Thyroid gland (tissue), 4 donors: ENCODE data around the gene ESRRA. TPM values are rescaled to one million over a fixed set of nuclear protein-coding genes. Genes with fewer than 3 reads are reported as not detected.

Experiments used
- DNase-seq, 2 donors: peaks; one replicate each; pipeline ENCODE4 v3.0.0-alpha.2; 2019
- H3K27ac ChIP-seq, 3 donors: fragments of 200-600 bp; sonication (generic); 1 replicate in 2 of 3; 2 replicates in 1 of 3; pipeline ENCODE4 v1.5.1; 2016 to 2019; ENCODE audit warnings: mild to moderate bottlenecking in 1 of 3, moderate library complexity in 1 of 3
- H3K27me3 ChIP-seq: fragments of 200-600 bp; sonication (generic); one replicate; pipeline ENCODE4 v1.5.1; 2019
- H3K36me3 ChIP-seq, 2 donors: fragments of 200-600 bp; sonication (generic); one replicate each; pipeline ENCODE4 v1.5.1; 2016 to 2019
- H3K4me1 ChIP-seq, 2 donors: fragments of 200-600 bp; sonication (generic); one replicate each; pipeline ENCODE4 v1.5.1; 2017 to 2019
- H3K4me3 ChIP-seq, 3 donors: fragments of 200-600 bp; sonication (generic); replicated peaks in 1 of 3; 1 replicate in 2 of 3; 2 replicates in 1 of 3; pipeline ENCODE4 v1.5.1; 2016; ENCODE audit warnings: mild to moderate bottlenecking in 1 of 3
- H3K9me3 ChIP-seq: fragments of 200-600 bp; sonication (generic); one replicate; pipeline ENCODE4 v1.5.1; 2017
- POLR2A ChIP-seq, 2 donors: fragments of 450-650 bp; IDR thresholded peaks; one replicate each; pipeline ENCODE4 v1.6.1; 2017; ENCODE audit warnings: antibody characterized with exemption in 2 of 2, mild to moderate bottlenecking in 2 of 2, moderate library complexity in 1 of 2
- WGBS, 2 donors: methylation state at CpG; one replicate each; pipeline ENCODE4 v1.1.5; 2017; 5-methylcytosine and 5-hydroxymethylcytosine counted together
- intact Hi-C: fragments of 100-400 bp; cut with DNase I; formaldehyde crosslinking; loops from one replicate; pipeline ENCODE4 v1.15.1; 2023
- microRNA-seq: library from miRNA; unstranded; fragments of <30 nt; microRNA quantifications from one replicate; pipeline ENCODE4, GENCODE V29; 2016
- small RNA-seq: library from RNA; depleted of rRNA; stranded (forward); fragments of <200 nt; gene quantifications from one replicate; pipeline ENCODE3, GENCODE V24; 2016
- total RNA-seq, 4 donors: library from RNA; depleted of rRNA; stranded (reverse); fragments of >200 nt; gene quantifications; one replicate each; pipeline ENCODE4 v1.2.3, GENCODE V29; 2016
- TF ChIP-seq, protein P1 (sequence below), 6 experiments: fragments of 200-600 bp in 3 of 6; fragments of 450-650 bp in 3 of 6; sonication (generic) in 3 of 6; IDR thresholded peaks; one replicate each; pipeline ENCODE4 v1.5.1; 2016 to 2019; ENCODE audit warnings: antibody characterized with exemption in 6 of 6, mild to moderate bottlenecking in 2 of 6, inconsistent platforms in 1 of 6, moderate library complexity in 1 of 6

Gene ESRRA
- total RNA-seq, 4 donors from 2014 or later, result 42.8 to 71.6 (median 58.3) TPM

DNA sequence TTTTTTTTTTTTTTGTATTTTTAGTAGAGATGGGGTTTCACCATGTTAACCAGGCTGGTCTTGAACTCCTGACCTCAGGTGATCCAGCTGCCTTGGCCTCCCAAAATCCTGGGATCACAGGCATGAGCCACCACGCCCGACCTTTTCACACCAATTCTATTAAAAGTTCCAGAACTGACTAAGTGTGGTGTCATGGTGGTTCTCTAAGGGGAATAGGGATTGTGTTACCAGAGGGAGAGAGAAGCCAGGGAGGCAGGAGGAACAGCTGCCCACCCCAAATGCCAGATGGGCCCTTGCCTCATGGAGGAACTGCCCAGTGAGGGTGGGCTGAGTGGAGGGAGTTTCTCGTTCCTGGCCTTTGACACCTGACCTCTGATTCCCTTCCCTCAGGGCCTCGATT is 59.6 kb downstream of the ESRRA start:
- Histone ChIP-seq H3K27me3 (no peaks in the 10 kb centered on the region), H3K4me3 (no peak overlapping the region), H3K27ac (no peak overlapping the region), H3K4me1 (peaks cover 3 to 5% of the 10 kb centered on the region in 2 donors), H3K9me3 (no peaks in the 10 kb centered on the region), H3K36me3 (peaks cover 39 to 70% of the 10 kb centered on the region in 2 donors)
- DNase-seq, result no peak
- intact Hi-C loops, result no loop called here
- TF ChIP-seq, protein P1, sequence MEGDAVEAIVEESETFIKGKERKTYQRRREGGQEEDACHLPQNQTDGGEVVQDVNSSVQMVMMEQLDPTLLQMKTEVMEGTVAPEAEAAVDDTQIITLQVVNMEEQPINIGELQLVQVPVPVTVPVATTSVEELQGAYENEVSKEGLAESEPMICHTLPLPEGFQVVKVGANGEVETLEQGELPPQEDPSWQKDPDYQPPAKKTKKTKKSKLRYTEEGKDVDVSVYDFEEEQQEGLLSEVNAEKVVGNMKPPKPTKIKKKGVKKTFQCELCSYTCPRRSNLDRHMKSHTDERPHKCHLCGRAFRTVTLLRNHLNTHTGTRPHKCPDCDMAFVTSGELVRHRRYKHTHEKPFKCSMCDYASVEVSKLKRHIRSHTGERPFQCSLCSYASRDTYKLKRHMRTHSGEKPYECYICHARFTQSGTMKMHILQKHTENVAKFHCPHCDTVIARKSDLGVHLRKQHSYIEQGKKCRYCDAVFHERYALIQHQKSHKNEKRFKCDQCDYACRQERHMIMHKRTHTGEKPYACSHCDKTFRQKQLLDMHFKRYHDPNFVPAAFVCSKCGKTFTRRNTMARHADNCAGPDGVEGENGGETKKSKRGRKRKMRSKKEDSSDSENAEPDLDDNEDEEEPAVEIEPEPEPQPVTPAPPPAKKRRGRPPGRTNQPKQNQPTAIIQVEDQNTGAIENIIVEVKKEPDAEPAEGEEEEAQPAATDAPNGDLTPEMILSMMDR (IDR thresholded peaks at IDR 0.05), result no peak
- no peak for TF ChIP-seq POLR2A (IDR thresholded peaks at IDR 0.05)
- WGBS, 2 donors, result 91 to 93% methylated on average over 4 of the region's 4 CpGs

Small RNAs within 50 kb of the gene (microRNA-seq; reads per million reads assigned to microRNA genes)
- not detected for gene MIR7155

Small RNAs within 50 kb of the gene (small RNA-seq; reads per million reads assigned to genes)
- gene MIR7155 (not detected), gene RF00019 (not detected)

Other genes starting within 250 kb of the ESRRA start
- gene MACROD1, start 139.4 kb upstream of the ESRRA start, total RNA-seq, result 10 to 100 TPM; 62.5 to 89.5 (median 70.0) TPM
- 100 to 1,000 TPM in 2 of 4 donors, 10 to 100 TPM in 2; 80.8 to 116 (median 106) TPM for gene STIP1, start 119.4 kb upstream of the ESRRA start, total RNA-seq
- 10 to 100 TPM in 2 of 4 donors, 1 to 10 TPM in 2; 7.6 to 13.9 (median 10.8) TPM for gene FERMT3, start 98.8 kb upstream of the ESRRA start, total RNA-seq
- gene TRPT1, start 79.3 kb upstream of the ESRRA start, total RNA-seq, result 10 to 100 TPM; 50.5 to 90.8 (median 65.9) TPM
- 100 to 1,000 TPM in 2 of 4 donors, 10 to 100 TPM in 2; 65.6 to 109 (median 94.4) TPM for gene NUDT22, start 79.2 kb upstream of the ESRRA start, total RNA-seq
- 10 to 100 TPM; 10.9 to 48.6 (median 21.9) TPM for gene DNAJC4, start 75.0 kb upstream of the ESRRA start, total RNA-seq
- 100 to 1,000 TPM in 1 of 4 donors, 10 to 100 TPM in 3; 52.9 to 101 (median 75.7) TPM for gene VEGFB, start 70.9 kb upstream of the ESRRA start, total RNA-seq
- gene FKBP2, start 64.4 kb upstream of the ESRRA start, total RNA-seq, result 100 to 1,000 TPM; 107 to 271 (median 196) TPM
- gene PPP1R14B, start 58.6 kb upstream of the ESRRA start, total RNA-seq, result 100 to 1,000 TPM in 1 of 4 donors, 10 to 100 TPM in 3; 34.2 to 103 (median 83.8) TPM
- gene PLCB3, start 54.0 kb upstream of the ESRRA start, total RNA-seq, result 10 to 100 TPM; 18.8 to 39.2 (median 23.5) TPM
- 100 to 1,000 TPM in 3 of 4 donors, 10 to 100 TPM in 1; 79.0 to 239 (median 148) TPM for gene BAD, start 20.9 kb upstream of the ESRRA start, total RNA-seq
- 10 to 100 TPM; 14.9 to 46.9 (median 33.8) TPM for gene GPR137, start 19.7 kb upstream of the ESRRA start, total RNA-seq
- not detected for gene KCNK4, start 14.2 kb upstream of the ESRRA start, total RNA-seq
- 1 to 10 TPM in 2 of 4 donors, not detected in 2; 1.0 to 3.1 TPM for gene CATSPERZ, start 5.2 kb upstream of the ESRRA start, total RNA-seq
- 100 to 1,000 TPM; 228 to 435 (median 237) TPM for gene TRMT112, start 12.0 kb downstream of the ESRRA start, total RNA-seq
- 100 to 1,000 TPM; 384 to 962 (median 653) TPM for gene PRDX5, start 12.6 kb downstream of the ESRRA start, total RNA-seq
- gene CCDC88B, start 34.7 kb downstream of the ESRRA start, total RNA-seq, result 1 to 10 TPM; 2.8 to 7.0 (median 3.6) TPM
- gene RPS6KA4, start 53.6 kb downstream of the ESRRA start, total RNA-seq, result 10 to 100 TPM; 19.2 to 44.9 (median 21.8) TPM